Epithelial cell of esophagus (primary cell): ENCODE measurements around the gene TEPSIN.

Source experiments
- DNase-seq: peaks from one replicate; pipeline ENCODE4 v3.0.0; 2010; ENCODE audit warnings: low read depth
- H3K4me3 ChIP-seq: 2 replicates; pipeline ENCODE4 v1.5.1; 2011; ENCODE audit warnings: mild to moderate bottlenecking, low read length, control low read depth
- TF ChIP-seq, protein P1 (sequence below): IDR thresholded peaks from 2 replicates; pipeline ENCODE4 v1.5.1; 2011; ENCODE audit warnings: low read depth, mild to moderate bottlenecking, low read length, control low read depth, inconsistent platforms; ENCODE audit not compliant: insufficient read depth; ENCODE audit errors: missing control alignments

TEPSIN gene

DNA sequence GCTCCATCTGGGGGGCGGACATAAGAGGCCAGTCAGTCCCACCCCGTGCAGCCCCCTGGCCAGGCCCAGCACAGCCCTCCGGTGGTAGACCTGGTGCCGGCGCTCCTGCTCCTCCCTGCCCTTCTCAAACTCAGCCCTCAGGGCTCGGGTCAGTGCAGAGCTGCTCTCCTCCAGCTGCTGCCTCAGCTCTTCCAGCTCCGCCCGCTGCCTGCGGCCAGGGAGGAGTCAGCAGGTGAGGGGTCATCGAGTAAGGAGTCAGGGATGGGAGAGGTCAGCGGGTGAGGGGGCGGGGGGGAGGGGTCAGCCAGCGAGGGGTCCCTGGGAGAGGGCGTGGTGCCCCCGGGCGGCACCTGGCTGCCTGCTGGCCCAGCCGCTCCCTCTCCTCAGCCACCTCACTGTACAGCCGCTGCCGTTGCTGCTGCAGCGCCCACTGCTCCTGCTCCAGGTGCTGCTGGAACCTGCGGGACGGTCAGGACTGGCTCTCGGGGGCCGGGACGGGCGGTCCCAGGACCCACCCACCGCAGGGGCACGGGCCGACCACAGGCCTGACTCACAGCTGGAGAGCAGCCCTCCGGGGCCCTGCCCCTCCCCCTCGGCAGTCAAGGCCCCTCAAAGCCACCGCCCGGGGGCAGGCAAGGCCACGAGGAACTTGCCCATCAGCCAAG, 46.3 kb downstream of the TEPSIN start:
- no peak overlapping the region for H3K4me3 ChIP-seq
- TF ChIP-seq, protein P1, sequence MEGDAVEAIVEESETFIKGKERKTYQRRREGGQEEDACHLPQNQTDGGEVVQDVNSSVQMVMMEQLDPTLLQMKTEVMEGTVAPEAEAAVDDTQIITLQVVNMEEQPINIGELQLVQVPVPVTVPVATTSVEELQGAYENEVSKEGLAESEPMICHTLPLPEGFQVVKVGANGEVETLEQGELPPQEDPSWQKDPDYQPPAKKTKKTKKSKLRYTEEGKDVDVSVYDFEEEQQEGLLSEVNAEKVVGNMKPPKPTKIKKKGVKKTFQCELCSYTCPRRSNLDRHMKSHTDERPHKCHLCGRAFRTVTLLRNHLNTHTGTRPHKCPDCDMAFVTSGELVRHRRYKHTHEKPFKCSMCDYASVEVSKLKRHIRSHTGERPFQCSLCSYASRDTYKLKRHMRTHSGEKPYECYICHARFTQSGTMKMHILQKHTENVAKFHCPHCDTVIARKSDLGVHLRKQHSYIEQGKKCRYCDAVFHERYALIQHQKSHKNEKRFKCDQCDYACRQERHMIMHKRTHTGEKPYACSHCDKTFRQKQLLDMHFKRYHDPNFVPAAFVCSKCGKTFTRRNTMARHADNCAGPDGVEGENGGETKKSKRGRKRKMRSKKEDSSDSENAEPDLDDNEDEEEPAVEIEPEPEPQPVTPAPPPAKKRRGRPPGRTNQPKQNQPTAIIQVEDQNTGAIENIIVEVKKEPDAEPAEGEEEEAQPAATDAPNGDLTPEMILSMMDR, result no peak
- no peak for DNase-seq

DNA sequence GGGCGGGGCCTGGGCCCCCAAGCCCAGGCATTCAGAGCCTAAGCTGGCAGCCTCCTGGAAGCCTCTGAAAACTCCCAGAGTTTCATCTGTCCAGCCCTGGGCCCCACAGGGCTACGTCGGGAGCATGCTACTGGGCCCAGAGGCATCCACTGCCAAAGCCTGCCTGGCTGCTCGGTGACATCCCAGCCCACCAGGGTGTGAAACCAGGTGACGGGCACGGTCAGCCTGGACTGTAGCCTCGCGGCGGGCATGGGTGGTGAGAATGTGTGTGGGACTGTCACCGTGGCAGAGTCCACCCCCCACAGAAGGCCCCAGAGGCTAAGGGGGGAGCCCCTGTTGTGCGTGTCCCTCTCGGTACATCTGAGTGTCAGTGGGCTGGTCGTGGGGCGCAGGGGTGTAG, 47.2 kb downstream of the TEPSIN start:
- TF ChIP-seq, protein P1, result no peak
- H3K4me3 ChIP-seq, result no peak overlapping the region
- no peak for DNase-seq

DNA sequence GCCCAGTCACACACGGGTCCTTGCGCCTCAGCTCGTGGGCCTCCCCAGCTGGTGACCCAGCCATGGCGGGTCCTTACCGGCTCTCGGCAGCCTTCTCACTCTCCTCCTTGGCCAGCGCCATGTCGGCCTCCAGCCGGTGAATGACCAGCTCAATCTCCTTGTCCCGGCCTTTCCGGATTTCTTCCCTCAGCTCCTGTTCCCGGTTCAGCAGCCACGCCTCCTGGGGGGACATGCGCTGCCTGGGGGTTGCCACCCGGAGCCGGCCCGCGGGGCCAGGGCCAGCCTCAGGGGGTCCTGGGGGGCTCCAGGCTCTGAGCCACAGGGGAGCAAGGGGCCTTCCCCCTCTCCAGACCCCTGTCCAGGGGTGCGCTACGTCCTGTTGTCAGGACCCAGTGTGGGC, 47.7 kb downstream of the TEPSIN start:
- no peak overlapping the region for H3K4me3 ChIP-seq
- TF ChIP-seq, protein P1, result no peak
- DNase-seq, result no peak

DNA sequence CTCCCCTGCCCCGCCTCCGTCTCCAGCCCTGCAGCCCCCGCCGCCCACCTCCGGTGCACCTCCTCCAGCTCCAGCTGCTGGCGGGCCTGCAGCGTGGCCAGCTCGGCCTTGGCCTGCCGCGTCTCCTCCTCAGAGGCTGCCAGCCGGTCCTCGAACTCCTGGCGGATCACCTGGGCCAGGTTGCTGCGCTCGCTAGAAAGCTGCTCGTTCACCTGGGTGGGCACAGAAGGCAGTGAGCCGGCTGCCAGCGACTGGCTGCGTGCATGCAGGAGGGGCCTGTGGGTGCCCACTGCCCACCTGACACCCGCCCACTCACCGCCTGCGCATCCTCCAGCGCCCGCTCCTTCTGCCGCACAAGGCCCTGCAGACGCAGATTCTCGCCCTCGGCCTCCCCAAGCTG, 48.3 kb downstream of the TEPSIN start:
- no peak overlapping the region for H3K4me3 ChIP-seq
- no peak for DNase-seq
- TF ChIP-seq, protein P1, result no peak

DNA sequence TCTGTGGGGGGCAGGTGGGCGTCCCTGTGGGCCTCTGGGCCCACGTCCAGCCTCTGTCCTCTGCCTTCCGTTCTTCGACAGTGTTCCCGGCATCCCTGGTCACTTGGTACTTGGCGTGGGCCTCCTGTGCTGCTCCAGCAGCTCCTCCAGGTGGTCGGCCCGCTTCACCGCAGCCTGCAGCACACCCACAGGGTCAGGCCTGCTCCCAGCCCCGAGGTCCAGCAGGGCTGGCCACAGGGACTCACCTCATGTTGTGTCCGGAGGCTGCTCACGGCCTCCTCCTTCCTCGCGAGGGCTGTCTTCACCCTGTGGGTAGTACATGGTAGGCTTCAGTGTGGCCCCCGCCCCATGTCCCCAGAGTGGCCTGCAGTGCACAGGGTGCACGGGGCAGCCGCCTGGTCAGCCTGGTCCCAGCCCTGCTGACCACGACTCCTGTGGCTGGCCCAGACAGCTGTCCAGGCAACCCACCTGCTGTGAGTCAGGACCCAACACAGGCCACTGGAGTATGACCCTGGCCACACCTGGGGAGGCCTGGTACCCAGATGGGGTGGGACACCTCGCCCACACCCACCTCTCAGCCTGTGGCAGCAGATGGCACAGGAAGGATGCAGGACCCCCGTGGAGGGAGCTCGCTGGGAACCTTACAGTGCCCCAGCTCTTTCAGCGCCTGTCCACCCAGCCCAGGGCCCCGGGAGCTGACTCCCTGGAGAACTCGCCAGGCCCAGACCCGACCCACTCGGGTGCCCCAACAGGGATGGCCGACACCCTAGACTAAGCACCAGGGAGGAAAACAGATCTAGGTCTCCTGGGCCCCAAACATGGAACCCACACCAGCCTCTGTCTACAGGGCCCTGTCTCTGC, 49.0 kb downstream of the TEPSIN start:
- TF ChIP-seq, protein P1, result no peak
- DNase-seq, result no peak
- no peak overlapping the region for H3K4me3 ChIP-seq

DNA sequence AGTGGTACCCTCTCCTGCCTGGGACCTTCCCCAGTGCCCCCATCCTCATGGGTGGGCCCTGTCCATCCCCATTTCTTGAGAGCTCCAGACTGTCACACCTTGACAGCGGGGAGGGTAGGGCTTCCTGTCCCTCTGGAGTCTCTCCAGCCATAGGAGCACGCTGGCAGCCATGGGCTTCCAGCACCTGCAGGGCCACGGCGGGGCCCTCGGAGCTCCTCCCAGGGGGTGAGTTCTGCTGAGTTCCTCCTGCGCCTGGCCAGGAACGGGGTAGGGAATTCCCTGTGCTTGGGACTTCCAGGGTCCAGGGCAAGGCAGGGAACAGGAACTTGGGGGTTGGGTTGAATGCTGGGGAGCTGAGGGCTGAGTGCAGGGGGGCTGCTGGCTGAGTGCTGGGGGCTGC, 49.8 kb downstream of the TEPSIN start:
- no peak overlapping the region for H3K4me3 ChIP-seq
- DNase-seq, result no peak
- TF ChIP-seq, protein P1, result no peak

DNA sequence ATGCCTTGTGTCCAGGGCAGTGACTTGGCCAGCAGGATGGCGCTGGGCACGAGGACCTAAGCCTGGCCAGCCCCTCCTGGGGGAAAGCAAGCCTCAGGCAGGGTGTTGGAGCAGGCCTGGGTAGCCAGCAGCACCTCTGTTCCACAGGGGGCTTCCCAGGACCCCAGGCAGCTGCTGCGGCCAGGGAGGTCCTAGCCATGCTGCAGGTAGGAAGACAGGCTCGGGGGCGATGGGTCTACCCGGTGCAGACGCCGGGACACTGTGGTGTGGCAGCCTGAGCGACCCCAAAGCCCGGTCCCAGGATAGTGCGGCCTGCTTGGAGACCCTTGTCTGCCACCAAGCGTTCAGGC, 50.4 kb downstream of the TEPSIN start:
- H3K4me3 ChIP-seq, result no peak overlapping the region
- no peak for DNase-seq
- TF ChIP-seq, protein P1, result no peak
